Activated CD4-positive, alpha-beta T cell treated with anti-CD3 and anti-CD28 coated beads, Interleukin-2, Interleukin-4, amounts not matched to agents 100 ng/mL and 50 ng/mL, durations not matched to agents 16 hours and 8 hours (primary cell): Measurements from ENCODE around the gene CEBPA.

Experiments used
- DNase-seq: peaks from one replicate; pipeline ENCODE4 v3.0.0-alpha.2; 2020; ENCODE audit warnings: low spot score

The CEBPA gene

GRCh38 chr19:33287438-33287837 is 14.9 kb downstream of the CEBPA start:
- no peak for DNase-seq

GRCh38 chr19:33286899-33287298 is 15.4 kb downstream of the CEBPA start:
- DNase-seq = no peak

DNA sequence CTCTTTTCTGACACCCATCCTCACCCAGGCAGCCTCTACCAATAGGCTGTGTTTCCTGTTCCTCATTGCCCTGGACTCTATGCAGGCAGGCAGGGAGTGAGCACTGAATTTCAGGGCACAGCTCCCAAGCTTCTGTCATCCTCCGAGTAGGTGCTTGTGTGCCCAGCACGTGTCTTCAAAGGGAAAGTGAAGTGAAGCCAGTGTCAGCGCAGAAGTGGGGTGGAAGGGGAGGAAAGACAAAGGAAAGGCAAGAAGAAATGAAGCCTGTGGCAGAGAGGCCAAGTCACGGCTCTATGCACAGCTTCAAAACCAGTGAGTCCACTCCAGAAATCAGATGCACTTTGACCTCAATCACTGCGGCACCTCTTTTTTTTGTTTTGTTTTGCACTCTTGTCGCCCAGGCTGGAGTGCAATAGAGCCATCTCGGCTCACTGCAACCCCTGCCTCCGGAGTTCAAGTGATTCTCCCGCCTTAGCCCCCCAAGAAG is 16.9 kb downstream of the CEBPA start:
- DNase-seq = no peak

GRCh38 chr19:33284756-33285155 is 17.6 kb downstream of the CEBPA start:
- DNase-seq = no peak

DNA sequence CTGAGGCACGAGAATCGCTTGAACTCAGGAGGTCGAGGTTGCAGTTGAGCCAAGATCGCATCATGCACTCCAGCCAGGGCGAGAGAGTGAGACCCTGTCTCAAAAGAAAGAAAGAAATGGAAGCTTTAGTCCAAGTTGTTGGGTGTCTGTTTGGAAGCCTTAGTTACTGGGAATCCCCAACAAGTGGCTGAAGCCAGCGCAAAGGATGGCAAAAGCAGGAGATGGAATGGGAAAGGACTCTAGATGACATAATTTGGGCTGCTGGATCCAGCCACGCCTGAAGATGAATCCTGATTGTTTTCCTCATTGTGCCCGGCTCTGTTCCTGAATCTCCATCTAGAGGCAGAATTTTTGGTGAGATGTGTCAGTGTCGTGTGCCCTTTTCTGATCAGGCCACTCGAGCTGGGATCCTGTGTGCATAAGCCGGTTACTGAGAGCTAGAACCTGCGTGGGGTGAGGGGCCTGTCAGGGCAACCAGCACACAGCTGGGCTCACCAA is 18.1 kb downstream of the CEBPA start:
- DNase-seq = no peak

- DNase-seq = no peak
Observed at GRCh38 chr19:33283589-33283988, 18.7 kb downstream of the CEBPA start.

- DNase-seq = no peak
Observed at GRCh38 chr19:33282036-33282671, 20.2 kb downstream of the CEBPA start.

- no peak for DNase-seq
Observed at GRCh38 chr19:33281296-33281926, 20.9 kb downstream of the CEBPA start.

- DNase-seq = peak; percentile 91
Observed at GRCh38 chr19:33280351-33280921, 21.9 kb downstream of the CEBPA start.

- DNase-seq = no peak
Observed at GRCh38 chr19:33279430-33280350, 22.6 kb downstream of the CEBPA start.

- DNase-seq = no peak
Observed at GRCh38 chr19:33278403-33279269, 23.7 kb downstream of the CEBPA start.

GRCh38 chr19:33278023-33278402 is 24.3 kb downstream of the CEBPA start:
- no peak for DNase-seq

DNA sequence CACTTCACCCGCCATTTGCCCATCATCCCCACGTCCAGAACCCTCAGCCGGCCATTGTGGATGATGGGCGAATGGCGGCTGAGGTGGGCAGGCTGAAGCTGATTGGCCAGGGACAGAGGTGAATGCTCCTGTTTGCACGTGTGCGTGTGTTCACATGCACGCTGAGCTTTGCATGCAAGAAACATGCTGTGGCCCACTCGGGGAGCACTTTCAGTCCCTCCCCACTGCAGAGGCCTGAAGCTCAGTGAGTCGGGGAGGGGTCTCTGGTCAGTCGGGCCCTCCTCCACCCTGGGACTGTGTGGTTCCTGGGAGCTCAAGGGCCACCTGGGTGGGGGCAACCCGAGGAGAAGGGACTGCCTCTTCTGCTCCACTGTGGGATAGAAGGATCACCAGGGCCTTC is 24.9 kb downstream of the CEBPA start:
- no peak for DNase-seq

GRCh38 chr19:33275933-33276619 is 26.3 kb downstream of the CEBPA start:
- DNase-seq = no peak

GRCh38 chr19:33275559-33275932 is 26.8 kb downstream of the CEBPA start:
- DNase-seq = no peak

- no peak for DNase-seq
Observed at GRCh38 chr19:33274663-33275558, 27.4 kb downstream of the CEBPA start.

DNA sequence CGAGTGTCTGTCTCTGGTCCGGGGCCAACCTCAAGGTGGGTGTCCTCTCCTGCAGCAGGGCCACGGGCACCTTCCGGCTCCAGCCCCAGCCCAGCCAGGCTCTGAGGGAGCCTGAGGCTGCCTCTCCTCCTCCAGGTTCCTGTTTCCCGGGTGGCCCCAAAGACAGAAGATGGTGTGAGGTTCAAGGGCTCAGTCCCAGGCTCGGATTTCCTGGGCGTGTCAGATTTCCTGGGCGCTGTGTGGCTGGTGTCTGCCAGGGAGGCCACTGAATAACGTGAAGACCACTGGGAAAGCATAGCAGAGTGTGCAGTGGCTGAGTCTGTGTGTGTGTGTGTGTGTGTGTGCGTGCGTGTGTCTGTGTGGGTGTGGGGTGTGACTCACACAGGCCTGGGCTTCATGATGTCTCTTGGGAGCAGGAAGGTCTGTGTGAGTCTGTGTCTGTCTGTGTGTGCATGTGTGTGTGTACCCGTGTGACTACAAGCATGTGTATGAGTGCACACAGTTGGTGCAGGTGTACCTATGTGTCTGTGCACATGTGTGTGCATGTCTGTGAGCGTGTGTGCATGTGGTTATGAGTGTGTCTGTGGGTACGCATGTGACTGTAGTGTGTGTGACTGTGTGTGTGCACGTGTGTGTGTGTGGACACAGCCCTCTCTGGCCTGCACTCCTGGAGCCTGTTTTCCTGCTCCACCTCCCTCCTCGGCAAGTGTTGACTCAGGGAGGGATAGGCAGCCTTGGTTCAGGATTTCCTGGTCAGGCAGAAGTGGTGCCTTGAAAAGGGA is 28.3 kb downstream of the CEBPA start:
- peak; percentile 19 for DNase-seq

GRCh38 chr19:33273065-33273736 is 29.1 kb downstream of the CEBPA start:
- no peak for DNase-seq
